Daoy (cell line): Measurements from ENCODE around the gene PHEX. TPM values are rescaled to one million over a fixed set of nuclear protein-coding genes. Genes with fewer than 3 reads are reported as not detected.
A peak's percentile ranks its signal among the peaks of the same experiment; 100 is the strongest.

Source experiments
- DNase-seq: peaks from one replicate; pipeline ENCODE4 v3.0.0-alpha.2; 2015; ENCODE audit warnings: low read depth
- total RNA-seq: library from RNA; depleted of rRNA; stranded (reverse); fragments of >200 nt; shearing (Covaris generic); gene quantifications from 2 replicates; pipeline ENCODE4 v1.2.3, GENCODE V29; 2014; rRNA removed

Gene PHEX
- total RNA-seq: 0.18 and 1.1 TPM in 2 replicates

GRCh38 chrX:22032084-22032483 is at the start of gene PHEX:
Gene PHEX, plus strand, starts transcription at chrX:22032325. Its CDS starts 681 bp downstream, at chrX:22033006.
- no peak for DNase-seq

- peak; percentile 48 for DNase-seq
Observed at GRCh38 chrX:21985332-21985777, 46.8 kb upstream of the PHEX start.

GRCh38 chrX:21986596-21986995 is 45.5 kb upstream of the PHEX start:
- no peak for DNase-seq

GRCh38 chrX:21989384-21989783 is 42.7 kb upstream of the PHEX start:
- DNase-seq: no peak

DNA sequence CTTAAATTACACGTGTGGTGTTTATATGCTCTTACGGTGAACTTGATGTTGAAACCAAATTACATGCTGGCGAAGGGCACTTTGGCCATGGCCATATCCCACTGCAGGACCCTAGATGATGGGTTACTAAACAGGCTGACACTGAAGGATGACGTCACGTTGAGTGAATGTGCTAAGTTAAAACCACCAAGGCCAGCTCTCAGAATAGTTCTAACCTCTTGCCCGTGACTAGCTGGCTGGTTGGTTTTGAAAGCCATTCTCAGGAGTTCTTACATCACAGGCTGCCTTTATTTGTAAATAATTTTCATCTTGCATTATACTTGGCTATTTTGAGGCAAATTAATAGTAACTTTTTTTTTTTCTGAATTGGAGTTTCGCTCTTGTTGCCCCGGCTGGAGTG is 41.3 kb upstream of the PHEX start:
- no peak for DNase-seq

DNA sequence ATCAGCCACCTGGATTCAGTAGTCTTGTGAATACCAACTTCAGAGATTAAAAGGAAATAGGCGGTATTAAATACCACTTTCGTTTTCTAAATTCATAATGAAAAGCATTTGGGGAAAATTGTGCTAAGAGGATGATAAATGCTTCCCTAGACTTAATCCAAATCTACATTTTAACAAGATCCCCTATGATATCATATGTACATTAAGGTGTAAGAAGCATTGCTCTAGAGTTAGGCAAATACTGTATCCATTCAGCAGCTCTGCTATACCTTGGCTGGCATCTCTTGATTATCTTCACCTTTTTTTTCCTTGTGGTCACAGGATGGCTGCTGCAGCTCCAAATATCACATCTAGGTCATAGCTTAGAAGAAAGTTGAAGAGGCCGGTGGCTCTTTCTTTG is 40.6 kb upstream of the PHEX start:
- no peak for DNase-seq

DNA sequence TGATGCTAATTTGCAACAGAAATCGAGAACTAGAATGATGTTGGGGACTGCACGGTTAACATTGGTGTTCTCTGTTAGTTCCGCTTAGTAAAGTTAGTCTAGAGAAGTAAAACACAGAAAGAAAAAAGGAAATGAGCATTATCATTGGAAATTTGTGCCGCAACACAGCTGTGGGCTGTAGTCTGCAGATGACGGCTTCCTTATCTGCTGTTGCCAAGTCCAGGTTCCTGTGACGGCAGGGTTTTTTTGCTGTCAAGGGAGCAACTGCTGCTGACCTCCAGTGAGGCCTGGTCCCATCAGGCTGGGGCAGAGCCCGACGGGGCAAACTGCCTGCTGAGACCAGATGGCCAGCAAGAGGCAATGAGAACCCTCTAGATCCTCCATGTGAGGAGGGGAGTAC is 38.9 kb upstream of the PHEX start:
- no peak for DNase-seq

DNA sequence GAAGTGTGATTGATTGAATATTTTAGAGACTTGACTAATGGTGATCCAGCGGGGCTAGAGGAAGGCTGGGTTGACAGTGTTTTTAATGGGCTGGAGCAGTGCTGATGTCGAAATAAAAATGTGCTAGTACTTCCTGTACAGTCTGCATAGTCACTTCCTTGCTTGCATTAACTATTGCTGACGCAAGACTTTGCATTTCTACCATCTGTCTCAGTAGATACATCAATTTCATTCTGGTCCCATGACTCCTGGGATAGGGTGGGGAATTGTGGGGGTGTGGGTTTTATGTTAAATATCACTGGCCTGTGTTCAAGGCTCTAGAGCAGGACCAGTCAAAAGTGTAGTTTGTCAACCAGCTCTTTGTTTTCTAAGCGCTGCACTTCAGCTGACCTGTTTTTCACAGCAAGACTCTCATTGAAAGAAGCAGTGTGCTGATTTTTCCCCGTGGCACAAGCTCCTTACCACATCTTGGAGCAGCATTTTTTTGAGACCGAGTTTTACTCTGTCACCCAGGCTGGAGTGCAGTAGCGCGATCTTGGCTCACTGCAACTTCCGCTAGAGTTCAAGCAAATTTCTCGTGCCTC is 35.2 kb upstream of the PHEX start:
- no peak for DNase-seq

GRCh38 chrX:21998037-21998436 is 34.1 kb upstream of the PHEX start:
- DNase-seq: no peak

- no peak for DNase-seq
Observed at GRCh38 chrX:22004866-22005265, 27.3 kb upstream of the PHEX start.

GRCh38 chrX:22012051-22012450 is 20.1 kb upstream of the PHEX start:
- no peak for DNase-seq

GRCh38 chrX:22012931-22013330 is 19.2 kb upstream of the PHEX start:
- DNase-seq: no peak

DNA sequence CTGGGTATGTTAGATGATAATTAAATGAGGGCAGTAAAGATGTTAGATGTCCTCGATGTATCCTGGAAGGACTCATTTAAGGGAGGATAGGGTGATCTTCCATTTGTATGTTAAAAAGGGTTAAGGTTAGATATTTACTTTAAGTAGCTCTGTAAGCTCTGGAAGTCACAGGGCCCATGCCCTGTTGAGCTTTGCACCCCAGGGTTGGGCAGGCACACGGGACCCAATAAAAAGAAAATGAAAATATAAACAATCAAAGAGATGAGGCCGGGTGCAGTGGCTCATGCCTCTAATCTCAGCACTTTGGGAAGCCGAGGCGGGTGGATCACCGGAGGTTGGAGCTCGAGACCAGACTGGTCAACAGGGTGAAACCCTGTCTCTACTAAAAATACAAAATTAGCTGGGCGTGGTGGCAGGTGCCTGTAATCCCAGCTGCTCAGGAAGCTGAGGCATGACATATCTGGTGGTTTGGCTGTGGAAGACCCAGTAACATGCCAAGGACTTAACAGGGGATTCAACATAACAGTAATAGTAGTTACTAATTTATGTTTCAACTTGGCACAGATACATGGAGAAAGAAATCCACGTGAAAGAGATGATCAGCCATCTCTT is 16.9 kb upstream of the PHEX start:
- DNase-seq: no peak

GRCh38 chrX:22021751-22022324 is 10.3 kb upstream of the PHEX start:
- DNase-seq: no peak

GRCh38 chrX:22024577-22024976 is 7.5 kb upstream of the PHEX start:
- DNase-seq: no peak

DNA sequence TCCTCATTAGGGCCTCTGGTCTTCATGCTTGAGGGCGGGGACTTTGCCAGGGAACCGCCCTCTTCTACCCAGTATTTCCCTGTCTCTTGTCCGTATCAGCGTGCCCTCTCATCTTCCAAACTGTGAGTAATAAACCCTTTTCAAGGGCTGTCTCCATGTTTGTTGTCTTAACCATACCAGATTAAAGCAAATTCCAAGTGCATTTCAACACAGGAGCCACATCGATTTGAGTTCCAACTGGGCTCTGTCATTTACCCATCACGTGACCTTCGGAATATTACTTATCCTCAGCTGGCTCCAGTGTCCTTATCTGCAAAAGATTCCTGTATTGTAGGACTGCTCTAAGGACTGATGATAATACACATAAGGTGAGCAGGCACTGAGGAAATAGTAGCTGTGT is 6.4 kb upstream of the PHEX start:
- no peak for DNase-seq

GRCh38 chrX:22026731-22027130 is 5.4 kb upstream of the PHEX start:
- DNase-seq: no peak

DNA sequence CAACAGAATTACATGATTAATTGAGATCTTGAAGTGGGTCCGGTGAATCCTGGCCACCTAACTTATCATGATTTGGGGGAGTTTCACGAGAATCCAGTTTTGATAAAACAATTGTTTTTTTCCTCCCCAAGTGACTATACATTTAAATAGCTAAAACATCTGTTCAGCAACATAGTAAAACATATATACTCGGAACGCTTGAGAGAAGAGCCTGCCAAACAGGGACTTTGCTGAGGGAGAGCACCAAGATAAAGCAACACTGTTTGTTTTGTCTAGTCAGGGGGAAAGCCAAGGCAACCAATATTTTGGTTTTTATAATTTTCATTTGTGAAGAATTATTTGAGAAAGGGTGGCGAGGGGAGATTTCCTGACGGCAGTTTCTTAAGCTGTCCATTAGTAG is 381 bp downstream of the PHEX start:
- DNase-seq: no peak

- no peak for DNase-seq
Observed at GRCh38 chrX:22033818-22034217, 1.7 kb downstream of the PHEX start.

- no peak for DNase-seq
Observed at GRCh38 chrX:22035236-22035635, 3.1 kb downstream of the PHEX start.

DNA sequence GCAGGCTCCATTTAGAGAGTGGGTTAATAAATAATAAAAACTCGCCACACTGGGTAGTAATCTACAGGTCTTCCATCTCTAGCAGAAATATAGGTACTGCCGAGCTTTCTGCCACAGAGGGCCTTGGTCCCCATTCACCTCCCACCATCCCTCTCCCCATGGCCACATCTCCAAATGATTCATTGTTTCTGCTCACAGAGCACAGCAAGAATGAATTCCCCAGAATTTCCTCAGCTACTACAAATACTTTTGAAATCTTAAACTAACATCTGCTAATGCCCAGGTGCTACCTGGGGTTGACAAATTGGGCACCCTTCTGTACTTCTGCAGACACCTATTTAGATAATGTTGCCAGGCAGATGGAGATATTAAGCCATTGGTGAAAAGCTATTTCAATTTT is 5.1 kb downstream of the PHEX start:
- no peak for DNase-seq

DNA sequence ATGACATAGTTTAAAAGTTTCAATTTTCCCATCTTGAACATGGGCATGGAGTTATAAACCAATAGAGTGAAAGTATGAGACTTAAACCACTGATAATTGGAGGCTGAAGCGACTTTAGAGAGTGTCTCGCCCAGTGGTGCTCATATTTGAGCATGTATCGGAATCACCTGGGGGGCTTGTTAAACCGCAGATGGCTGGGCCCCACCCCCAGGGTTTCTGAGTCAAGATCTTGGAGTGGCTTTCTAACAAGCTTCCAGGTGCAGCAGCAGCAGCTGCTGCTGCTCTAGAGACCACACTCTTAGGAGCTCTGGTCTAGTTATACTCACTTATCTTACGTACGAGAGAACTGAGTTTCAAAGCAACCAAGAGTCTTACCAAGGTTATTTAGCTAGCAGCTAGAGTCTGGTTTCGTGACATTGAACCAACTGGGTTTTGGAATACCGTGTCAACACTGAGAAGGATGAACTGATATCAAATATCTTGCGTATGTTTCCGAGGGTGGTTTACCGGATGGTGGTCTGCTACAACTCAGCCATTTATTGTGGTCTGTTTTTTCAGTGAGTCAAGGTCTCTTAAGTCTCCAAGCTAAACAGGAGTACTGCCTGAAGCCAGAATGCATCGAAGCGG is 5.9 kb downstream of the PHEX start:
- peak; percentile 44 for DNase-seq

GRCh38 chrX:22039541-22039940 is 7.4 kb downstream of the PHEX start:
- DNase-seq: no peak
